Activated T-helper 17 cell treated with anti-CD3 and anti-CD28 coated beads, Interleukin-2, amount 50 U/mL, for 72 hours (primary cell): ENCODE data around the gene CTNNA3. TPM values are rescaled to one million over a fixed set of nuclear protein-coding genes. Genes with fewer than 3 reads are reported as not detected.
"Not testable (repeated sequence)": the region's sequence is repeated elsewhere in the genome, so short reads cannot be mapped to it uniquely, and the experiment has no call there.

Experiments used
- ATAC-seq: fragments of 150-1000 bp; cut with Tn5 transposase; replicated peaks from 2 replicates; pipeline ENCODE4 v1.10.0; 2021; ENCODE audit warnings: mild to moderate bottlenecking, moderate library complexity
- H3K27ac Mint-ChIP-seq: one replicate; pipeline ENCODE4 v1.8.0; 2022; ENCODE audit warnings: mixed read lengths
- H3K27me3 Mint-ChIP-seq: one replicate; pipeline ENCODE4 v1.8.0; 2022; ENCODE audit warnings: mixed read lengths
- H3K36me3 Mint-ChIP-seq: one replicate; pipeline ENCODE4 v1.8.0; 2022; ENCODE audit warnings: low read depth, mild to moderate bottlenecking, mixed read lengths
- H3K4me1 Mint-ChIP-seq: one replicate; pipeline ENCODE4 v1.8.0; 2022; ENCODE audit warnings: mixed read lengths
- H3K4me3 Mint-ChIP-seq: one replicate; pipeline ENCODE4 v1.8.0; 2022; ENCODE audit warnings: mild to moderate bottlenecking, mixed read lengths
- H3K9me3 Mint-ChIP-seq: one replicate; pipeline ENCODE4 v1.8.0; 2022; ENCODE audit warnings: mixed read lengths
- total RNA-seq, 2 donors: library from RNA; stranded (reverse); gene quantifications; one replicate each; pipeline ENCODE4 v1.2.3, GENCODE V29; 2022

CTNNA3 gene
- 1 to 10 TPM in 1 of 2 donors, not detected in 1; 5.7 TPM for total RNA-seq

GRCh38 chr10:67696029-67696428 lies at the start of gene CTNNA3:
Gene CTNNA3 (minus strand): TSS chr10:67696195.
- Mint-ChIP-seq H3K36me3 (no peaks in the 10 kb centered on the region), H3K27ac (no peak within 1 kb of the TSS), H3K4me3 (no peak within 1 kb of the TSS), H3K4me1 (peaks cover 5% of the 10 kb centered on the region), H3K27me3 (peaks cover 23% of the 10 kb centered on the region), H3K9me3 (no peaks in the 10 kb centered on the region)
- ATAC-seq: no peak

DNA sequence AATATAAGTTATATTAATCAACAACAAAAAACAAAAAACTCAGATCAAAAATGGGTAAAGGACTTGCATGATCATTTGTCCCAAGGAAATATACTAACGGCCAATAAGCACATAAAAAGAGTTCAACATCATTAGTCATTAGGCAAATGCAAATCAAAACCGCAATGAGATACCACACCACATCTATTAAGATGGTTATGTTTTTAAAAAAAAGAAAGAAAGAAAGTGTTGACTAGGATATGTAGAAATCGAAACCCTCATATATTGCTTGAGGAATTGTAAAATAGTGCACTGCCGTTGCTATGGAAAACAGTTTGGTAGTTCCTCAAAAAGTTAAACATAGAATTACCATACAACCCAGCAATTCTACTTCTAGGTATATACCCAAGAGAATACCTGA lies 39.4 kb upstream of the CTNNA3 start:
- Mint-ChIP-seq H3K4me3 (no peak overlapping the region), H3K4me1 (no peaks in the 10 kb centered on the region), H3K27me3 (peaks cover 7% of the 10 kb centered on the region), H3K36me3 (no peaks in the 10 kb centered on the region), H3K9me3 (peaks cover 5% of the 10 kb centered on the region), H3K27ac (no peak overlapping the region)
- peak; percentile 43 for ATAC-seq

DNA sequence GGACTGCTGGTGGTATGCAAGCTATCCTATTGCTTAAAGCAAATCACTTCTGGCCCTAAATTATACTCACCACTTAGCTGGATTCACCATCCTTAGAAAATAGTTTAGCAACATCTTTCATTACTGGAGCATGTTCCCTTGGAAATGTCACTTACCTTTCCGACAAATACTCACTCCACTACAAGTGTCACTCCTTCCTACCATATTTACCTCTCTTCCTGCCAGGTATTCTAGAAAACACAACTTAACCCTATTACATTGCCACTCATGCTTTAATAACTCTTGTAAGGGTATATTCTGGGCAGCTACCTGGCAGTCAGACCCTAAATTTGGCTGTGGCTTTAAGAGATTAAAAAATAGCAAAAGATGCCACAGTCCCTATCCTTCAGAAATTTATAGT lies 37.5 kb upstream of the CTNNA3 start:
- H3K4me3 Mint-ChIP-seq: no peak overlapping the region
- H3K27ac Mint-ChIP-seq: no peak overlapping the region
- no peaks in the 10 kb centered on the region for H3K4me1 Mint-ChIP-seq
- no peak for ATAC-seq
- H3K36me3 Mint-ChIP-seq: no peaks in the 10 kb centered on the region
- H3K9me3 Mint-ChIP-seq: no peaks in the 10 kb centered on the region
- H3K27me3 Mint-ChIP-seq: peaks cover 7% of the 10 kb centered on the region

GRCh38 chr10:67725567-67725966 lies 29.6 kb upstream of the CTNNA3 start:
- H3K27me3 Mint-ChIP-seq: no peaks in the 10 kb centered on the region
- no peak for ATAC-seq
- no peaks in the 10 kb centered on the region for H3K4me1 Mint-ChIP-seq
- no peak overlapping the region for H3K27ac Mint-ChIP-seq
- H3K4me3 Mint-ChIP-seq: no peak overlapping the region
- no peaks in the 10 kb centered on the region for H3K36me3 Mint-ChIP-seq
- no peaks in the 10 kb centered on the region for H3K9me3 Mint-ChIP-seq

GRCh38 chr10:67723601-67724000 lies 27.6 kb upstream of the CTNNA3 start:
- no peak overlapping the region for H3K4me3 Mint-ChIP-seq
- no peaks in the 10 kb centered on the region for H3K9me3 Mint-ChIP-seq
- H3K36me3 Mint-ChIP-seq: no peaks in the 10 kb centered on the region
- peak; percentile 71 for ATAC-seq
- H3K27ac Mint-ChIP-seq: no peak overlapping the region
- no peaks in the 10 kb centered on the region for H3K4me1 Mint-ChIP-seq
- no peaks in the 10 kb centered on the region for H3K27me3 Mint-ChIP-seq

GRCh38 chr10:67722113-67722512 lies 26.1 kb upstream of the CTNNA3 start:
- no peaks in the 10 kb centered on the region for H3K9me3 Mint-ChIP-seq
- H3K27ac Mint-ChIP-seq: no peak overlapping the region
- H3K36me3 Mint-ChIP-seq: no peaks in the 10 kb centered on the region
- no peaks in the 10 kb centered on the region for H3K27me3 Mint-ChIP-seq
- H3K4me3 Mint-ChIP-seq: no peak overlapping the region
- no peaks in the 10 kb centered on the region for H3K4me1 Mint-ChIP-seq
- ATAC-seq: no peak

DNA sequence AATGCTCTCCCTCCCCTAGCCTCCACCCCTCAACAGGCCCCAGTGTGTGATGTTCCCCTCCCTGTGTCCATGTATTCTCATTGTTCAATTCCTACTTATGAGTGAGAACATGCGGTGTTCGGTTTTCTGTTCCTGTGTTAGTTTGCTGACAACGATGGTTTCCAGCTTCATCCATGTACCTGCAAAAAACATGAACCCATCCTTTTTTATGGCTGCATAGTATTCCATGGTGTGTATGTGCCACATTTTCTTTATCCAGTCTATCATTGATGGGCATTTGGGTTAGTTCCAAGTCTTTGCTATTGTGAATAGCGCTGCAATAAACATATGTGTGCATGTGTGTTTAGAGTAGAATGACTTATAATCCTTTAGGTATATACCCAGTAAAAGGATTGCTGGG lies 20.5 kb upstream of the CTNNA3 start:
- ATAC-seq, H3K4me1 Mint-ChIP-seq, H3K4me3 Mint-ChIP-seq, H3K27ac Mint-ChIP-seq, H3K9me3 Mint-ChIP-seq, H3K36me3 Mint-ChIP-seq, H3K27me3 Mint-ChIP-seq: not testable (repeated sequence)

DNA sequence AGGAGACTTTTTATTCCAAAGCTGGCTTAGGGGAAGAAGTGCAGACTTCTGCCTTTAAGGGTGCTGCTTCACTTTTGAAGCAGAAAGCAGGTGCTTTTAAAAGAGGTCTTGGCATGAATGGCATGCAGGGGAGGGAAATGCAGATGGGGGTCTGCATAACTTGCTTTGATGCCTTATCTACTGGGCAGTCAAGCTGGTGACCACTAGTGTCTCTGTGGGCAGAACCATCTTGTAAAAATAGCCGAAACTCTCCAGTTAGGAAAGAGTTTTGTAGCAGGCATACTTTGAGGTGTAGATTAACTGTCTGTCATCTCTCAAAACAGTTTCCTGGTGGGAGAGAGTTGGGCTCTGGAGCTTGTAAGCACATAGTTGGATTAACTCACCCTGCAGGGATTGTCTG lies 9.9 kb upstream of the CTNNA3 start:
- no peak overlapping the region for H3K4me3 Mint-ChIP-seq
- H3K4me1 Mint-ChIP-seq: no peaks in the 10 kb centered on the region
- peaks cover 5% of the 10 kb centered on the region for H3K27me3 Mint-ChIP-seq
- no peak for ATAC-seq
- no peaks in the 10 kb centered on the region for H3K36me3 Mint-ChIP-seq
- H3K9me3 Mint-ChIP-seq: peaks cover 5% of the 10 kb centered on the region
- H3K27ac Mint-ChIP-seq: no peak overlapping the region

GRCh38 chr10:67699613-67700270 lies 3.7 kb upstream of the CTNNA3 start:
- H3K4me3 Mint-ChIP-seq, ATAC-seq, H3K36me3 Mint-ChIP-seq, H3K9me3 Mint-ChIP-seq, H3K27ac Mint-ChIP-seq, H3K4me1 Mint-ChIP-seq: not testable (repeated sequence)
- H3K27me3 Mint-ChIP-seq: peaks cover 21% of the 10 kb centered on the region

DNA sequence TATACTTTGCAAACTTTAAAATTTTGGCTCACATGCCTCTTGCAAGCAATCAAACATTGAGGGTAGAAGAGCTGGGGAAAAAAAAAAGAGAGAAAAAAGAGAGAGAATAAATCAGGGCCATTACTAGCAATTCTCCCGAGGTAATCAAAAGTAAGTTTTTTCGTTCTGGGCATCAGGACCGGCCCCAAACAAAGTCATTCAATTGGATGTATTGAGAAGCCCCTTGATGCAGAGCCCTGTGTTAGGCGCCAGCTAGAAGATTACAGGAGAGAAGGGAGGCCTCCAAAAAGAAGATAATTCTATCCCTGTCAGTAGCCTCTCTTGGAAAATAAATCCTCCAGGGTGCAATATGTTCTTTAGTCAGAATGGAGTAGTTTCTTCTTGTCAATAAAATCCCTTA lies 2.2 kb upstream of the CTNNA3 start:
- peaks cover 26% of the 10 kb centered on the region for H3K27me3 Mint-ChIP-seq
- H3K4me3 Mint-ChIP-seq: no peak overlapping the region
- H3K9me3 Mint-ChIP-seq: peaks cover 5% of the 10 kb centered on the region
- no peak for ATAC-seq
- H3K27ac Mint-ChIP-seq: no peak overlapping the region
- no peaks in the 10 kb centered on the region for H3K36me3 Mint-ChIP-seq
- H3K4me1 Mint-ChIP-seq: peaks cover 5% of the 10 kb centered on the region

DNA sequence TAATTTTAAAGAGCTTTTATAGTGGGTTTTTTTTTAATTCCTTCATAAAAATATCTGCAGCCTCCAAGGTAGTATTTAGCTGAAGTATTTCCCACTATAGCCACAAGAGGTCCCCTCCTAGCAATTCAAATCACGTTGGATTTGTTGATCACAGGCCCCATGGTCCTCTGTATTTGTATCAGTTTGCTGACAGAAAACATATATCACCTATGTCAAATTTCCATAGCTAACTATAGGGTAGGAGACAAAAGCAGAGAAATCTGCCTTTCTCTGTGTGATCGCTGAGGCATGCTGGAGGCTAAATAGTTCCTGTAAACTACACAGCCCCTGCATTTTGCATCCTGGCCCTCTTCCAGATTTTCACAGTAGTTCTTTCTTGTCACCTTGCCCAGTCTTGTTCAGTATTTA lies 1.7 kb upstream of the CTNNA3 start:
- H3K4me3 Mint-ChIP-seq: no peak overlapping the region
- H3K27me3 Mint-ChIP-seq: peaks cover 28% of the 10 kb centered on the region
- H3K4me1 Mint-ChIP-seq: peaks cover 5% of the 10 kb centered on the region
- H3K9me3 Mint-ChIP-seq: peaks cover 5% of the 10 kb centered on the region
- H3K36me3 Mint-ChIP-seq: no peaks in the 10 kb centered on the region
- no peak overlapping the region for H3K27ac Mint-ChIP-seq
- ATAC-seq: peak; percentile 59

DNA sequence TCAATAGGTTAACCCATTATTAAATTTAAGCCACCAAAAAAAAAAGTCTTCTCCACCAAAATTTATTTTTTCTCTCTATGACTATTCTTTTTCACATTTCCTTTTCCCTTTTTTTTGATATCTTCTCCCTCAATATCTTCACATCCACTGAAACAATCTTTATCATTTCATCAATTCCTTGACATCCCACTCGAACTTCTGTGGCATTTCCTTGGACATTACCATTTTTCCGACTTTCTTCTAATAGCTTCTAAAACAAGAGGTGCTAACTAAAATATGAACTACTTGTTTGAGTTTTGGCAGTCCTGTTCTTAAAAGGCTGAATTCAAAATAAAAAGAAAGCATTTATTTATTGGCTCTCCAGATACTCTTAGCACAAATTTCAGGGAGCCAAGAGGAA lies 684 bp upstream of the CTNNA3 start:
- H3K4me1 Mint-ChIP-seq: peaks cover 5% of the 10 kb centered on the region
- no peaks in the 10 kb centered on the region for H3K9me3 Mint-ChIP-seq
- no peak overlapping the region for H3K27ac Mint-ChIP-seq
- no peak for ATAC-seq
- H3K36me3 Mint-ChIP-seq: no peaks in the 10 kb centered on the region
- no peak overlapping the region for H3K4me3 Mint-ChIP-seq
- peaks cover 23% of the 10 kb centered on the region for H3K27me3 Mint-ChIP-seq

GRCh38 chr10:67695555-67695954 lies 440 bp downstream of the CTNNA3 start:
- peaks cover 5% of the 10 kb centered on the region for H3K4me1 Mint-ChIP-seq
- no peak overlapping the region for H3K27ac Mint-ChIP-seq
- no peaks in the 10 kb centered on the region for H3K36me3 Mint-ChIP-seq
- H3K9me3 Mint-ChIP-seq: no peaks in the 10 kb centered on the region
- ATAC-seq: no peak
- H3K4me3 Mint-ChIP-seq: no peak overlapping the region
- H3K27me3 Mint-ChIP-seq: peaks cover 23% of the 10 kb centered on the region

- H3K4me3 Mint-ChIP-seq, H3K4me1 Mint-ChIP-seq: not testable (repeated sequence)
- H3K27me3 Mint-ChIP-seq: peaks cover 23% of the 10 kb centered on the region
Measured at GRCh38 chr10:67691861-67692260, 4.1 kb downstream of the CTNNA3 start.

DNA sequence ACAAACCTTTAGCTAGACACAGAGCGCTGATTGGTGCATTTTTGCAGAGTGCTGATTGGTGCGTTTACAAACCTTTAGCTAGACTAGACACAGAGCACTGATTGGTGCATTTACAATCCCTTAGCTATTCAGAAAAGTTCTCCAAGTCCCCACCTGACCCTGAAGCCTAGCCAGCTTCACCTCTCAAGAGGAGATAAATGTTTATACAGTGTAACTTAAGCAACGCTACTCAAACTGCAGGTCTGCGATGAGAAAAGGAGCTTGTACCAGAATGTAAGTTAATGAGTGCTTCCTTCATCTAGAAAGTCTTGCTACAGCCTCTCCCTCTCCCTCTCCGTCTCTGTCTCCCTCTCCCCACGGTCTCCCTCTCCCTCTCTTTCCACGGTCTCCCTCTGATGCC lies 5.5 kb downstream of the CTNNA3 start:
- ATAC-seq, H3K27ac Mint-ChIP-seq, H3K4me3 Mint-ChIP-seq, H3K36me3 Mint-ChIP-seq, H3K4me1 Mint-ChIP-seq, H3K9me3 Mint-ChIP-seq: not testable (repeated sequence)
- peaks cover 12% of the 10 kb centered on the region for H3K27me3 Mint-ChIP-seq

More at GRCh38 chr10:67691861-67692260, 4.1 kb downstream of the CTNNA3 start:
- not testable (repeated sequence) for H3K27ac Mint-ChIP-seq, ATAC-seq, H3K36me3 Mint-ChIP-seq, H3K9me3 Mint-ChIP-seq

DNA sequence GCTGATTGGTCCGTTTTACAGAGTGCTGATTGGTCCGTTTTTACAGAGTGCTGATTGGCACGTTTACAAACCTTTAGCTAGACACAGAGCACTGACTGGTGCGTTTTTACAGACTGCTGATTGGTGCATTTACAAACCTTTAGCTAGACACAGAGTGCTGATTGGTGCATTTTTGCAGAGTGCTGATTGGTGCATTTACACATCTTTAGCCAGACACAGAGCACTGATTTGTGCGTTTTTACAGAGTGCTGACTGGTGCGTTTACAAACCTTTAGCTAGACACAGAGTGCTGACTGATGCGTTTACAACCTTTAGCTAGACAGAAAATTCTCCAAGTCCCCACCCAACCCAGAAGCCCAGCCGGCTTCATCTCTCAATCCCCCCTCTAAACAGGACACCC lies 11.9 kb downstream of the CTNNA3 start:
- not testable (repeated sequence) for H3K27me3 Mint-ChIP-seq, H3K27ac Mint-ChIP-seq, ATAC-seq, H3K36me3 Mint-ChIP-seq, H3K4me1 Mint-ChIP-seq, H3K4me3 Mint-ChIP-seq
- H3K9me3 Mint-ChIP-seq: peaks cover 12% of the 10 kb centered on the region
